Choroid plexus epithelial cell (primary cell): ENCODE data around the gene ARHGAP8.

Experiments
- DNase-seq: peaks from one replicate; pipeline ENCODE4 v3.0.0-alpha.2; 2010; ENCODE audit warnings: low read depth
- H3K4me3 ChIP-seq: 2 replicates; pipeline ENCODE4 v1.5.1; 2011; ENCODE audit warnings: low read depth, mild to moderate bottlenecking, control low read depth, low read length, moderate library complexity
- TF ChIP-seq, protein P1 (sequence below): conservative IDR thresholded peaks from 2 replicates; pipeline ENCODE4 v1.5.1; 2011; ENCODE audit warnings: low read depth, mild to moderate bottlenecking, control low read depth, inconsistent platforms, low read length, moderate library complexity

Gene ARHGAP8

DNA sequence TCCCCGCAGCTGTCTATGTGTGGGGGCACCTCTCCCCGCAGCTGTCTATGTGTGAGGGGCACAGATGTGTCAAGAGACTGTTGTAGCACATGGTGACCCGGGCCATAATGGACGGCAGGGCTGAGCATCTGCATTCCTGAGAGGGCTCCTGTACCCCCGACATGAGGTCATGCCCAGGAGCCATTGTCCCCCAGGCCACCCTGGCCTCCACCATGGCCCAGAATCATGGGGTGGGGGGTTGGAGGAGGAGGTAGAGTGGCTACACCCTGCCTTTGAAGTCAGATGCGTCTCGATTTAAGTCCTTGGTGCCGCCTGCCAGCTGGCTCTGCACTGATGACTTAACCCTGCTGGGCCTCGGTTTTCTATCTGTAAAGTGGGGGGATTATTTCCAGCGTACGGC is 49.1 kb downstream of the ARHGAP8 start:
- H3K4me3 ChIP-seq, result no peak overlapping the region

DNA sequence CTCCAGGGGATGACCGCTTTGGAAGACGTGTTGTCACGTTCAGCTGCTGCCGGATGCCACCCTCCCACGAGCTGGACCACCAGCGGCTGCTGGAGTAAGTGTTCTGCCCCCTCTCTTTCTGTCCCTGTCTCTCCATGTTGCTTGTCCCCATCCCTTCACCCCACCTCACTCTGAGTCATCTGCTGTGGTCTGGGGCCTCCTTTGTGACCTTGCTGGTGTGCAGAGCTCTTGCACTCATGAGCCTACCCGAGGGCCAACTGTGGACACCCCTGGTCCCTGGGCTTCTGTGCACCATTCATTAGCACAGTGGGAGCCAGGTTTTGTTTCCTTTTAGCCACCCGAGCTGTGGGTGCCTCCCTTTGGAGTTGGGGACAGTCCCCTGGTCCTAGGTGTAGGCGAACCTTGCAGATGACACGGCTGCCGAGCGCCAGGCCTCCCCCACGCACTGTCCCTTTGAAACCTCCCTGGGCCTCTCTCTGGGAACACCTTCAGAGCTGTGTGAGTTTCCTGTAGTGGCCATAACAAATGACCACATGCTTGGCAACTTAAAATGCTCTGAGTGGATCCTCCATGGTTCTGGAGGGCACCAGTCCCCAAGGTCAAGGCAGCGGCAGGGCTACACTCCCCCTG is 49.8 kb downstream of the ARHGAP8 start:
- TF ChIP-seq, protein P1, sequence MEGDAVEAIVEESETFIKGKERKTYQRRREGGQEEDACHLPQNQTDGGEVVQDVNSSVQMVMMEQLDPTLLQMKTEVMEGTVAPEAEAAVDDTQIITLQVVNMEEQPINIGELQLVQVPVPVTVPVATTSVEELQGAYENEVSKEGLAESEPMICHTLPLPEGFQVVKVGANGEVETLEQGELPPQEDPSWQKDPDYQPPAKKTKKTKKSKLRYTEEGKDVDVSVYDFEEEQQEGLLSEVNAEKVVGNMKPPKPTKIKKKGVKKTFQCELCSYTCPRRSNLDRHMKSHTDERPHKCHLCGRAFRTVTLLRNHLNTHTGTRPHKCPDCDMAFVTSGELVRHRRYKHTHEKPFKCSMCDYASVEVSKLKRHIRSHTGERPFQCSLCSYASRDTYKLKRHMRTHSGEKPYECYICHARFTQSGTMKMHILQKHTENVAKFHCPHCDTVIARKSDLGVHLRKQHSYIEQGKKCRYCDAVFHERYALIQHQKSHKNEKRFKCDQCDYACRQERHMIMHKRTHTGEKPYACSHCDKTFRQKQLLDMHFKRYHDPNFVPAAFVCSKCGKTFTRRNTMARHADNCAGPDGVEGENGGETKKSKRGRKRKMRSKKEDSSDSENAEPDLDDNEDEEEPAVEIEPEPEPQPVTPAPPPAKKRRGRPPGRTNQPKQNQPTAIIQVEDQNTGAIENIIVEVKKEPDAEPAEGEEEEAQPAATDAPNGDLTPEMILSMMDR, result no peak
- H3K4me3 ChIP-seq, result no peak overlapping the region
- no peak for DNase-seq

More for the DNA sequence above, 49.1 kb downstream of the ARHGAP8 start:
- DNase-seq, result no peak
- TF ChIP-seq, protein P1, result no peak

DNA sequence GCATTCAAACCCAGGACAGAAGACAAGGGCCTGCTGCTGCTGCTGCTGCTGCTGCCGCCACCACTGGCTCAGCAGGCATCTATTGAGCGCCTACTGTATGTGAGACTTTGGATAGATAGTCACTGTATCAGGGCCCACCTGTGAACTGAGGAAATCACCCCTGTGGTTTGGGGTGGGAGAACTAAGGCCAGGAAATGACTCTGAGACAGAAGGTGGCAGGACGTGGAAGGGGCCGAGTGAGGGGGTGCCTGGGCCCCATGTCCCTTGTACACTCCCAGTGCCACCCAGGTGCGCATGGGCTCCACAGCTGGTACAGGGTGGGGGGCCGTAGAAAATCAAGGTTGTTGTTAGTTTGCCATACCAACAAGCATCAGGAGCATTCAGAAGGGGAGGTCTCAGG is 50.6 kb downstream of the ARHGAP8 start:
- H3K4me3 ChIP-seq, result no peak overlapping the region
- no peak for DNase-seq
- TF ChIP-seq, protein P1, result no peak

DNA sequence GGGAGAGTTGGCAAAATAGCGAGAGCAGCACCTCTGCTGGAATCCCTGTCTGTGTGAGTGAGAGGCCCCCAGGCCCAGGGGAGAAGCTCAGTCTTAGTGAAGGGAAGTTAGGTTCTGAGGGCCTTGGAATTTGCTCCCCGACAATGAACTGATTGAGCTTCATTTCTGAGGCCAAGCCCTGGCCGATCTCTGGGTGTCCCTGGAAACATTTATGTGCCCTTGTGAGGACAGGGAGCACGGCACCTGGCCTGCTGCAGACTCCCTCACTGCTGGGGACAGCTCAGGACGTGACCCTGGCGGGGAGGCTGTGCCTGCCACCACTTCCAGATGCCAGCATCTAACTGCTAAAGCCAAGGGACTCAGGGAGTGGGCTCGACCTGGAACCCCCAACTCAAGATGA is 52.0 kb downstream of the ARHGAP8 start:
- TF ChIP-seq, protein P1, result no peak
- no peak for DNase-seq
- H3K4me3 ChIP-seq, result no peak overlapping the region

DNA sequence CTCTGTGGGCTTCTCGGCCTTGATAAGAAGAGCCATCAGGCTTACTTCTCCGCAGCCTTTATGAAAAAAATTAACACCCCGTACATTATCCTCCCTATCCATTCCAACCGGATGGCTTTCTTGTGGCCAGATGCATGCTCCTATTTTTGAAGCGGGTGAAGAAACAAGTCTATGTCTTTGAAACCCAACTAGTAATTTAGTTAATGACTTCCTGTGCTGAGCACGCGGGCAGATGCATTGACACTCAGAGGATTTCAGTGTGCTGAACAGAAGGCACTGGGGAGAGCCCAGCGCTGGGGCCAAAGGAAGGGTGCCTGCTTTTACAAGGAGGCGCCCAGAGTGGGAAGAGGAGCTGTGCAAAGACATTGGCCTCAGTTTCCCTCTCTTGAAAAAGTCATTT is 53.3 kb downstream of the ARHGAP8 start:
- H3K4me3 ChIP-seq, result no peak overlapping the region
- DNase-seq, result no peak
- TF ChIP-seq, protein P1, result no peak

DNA sequence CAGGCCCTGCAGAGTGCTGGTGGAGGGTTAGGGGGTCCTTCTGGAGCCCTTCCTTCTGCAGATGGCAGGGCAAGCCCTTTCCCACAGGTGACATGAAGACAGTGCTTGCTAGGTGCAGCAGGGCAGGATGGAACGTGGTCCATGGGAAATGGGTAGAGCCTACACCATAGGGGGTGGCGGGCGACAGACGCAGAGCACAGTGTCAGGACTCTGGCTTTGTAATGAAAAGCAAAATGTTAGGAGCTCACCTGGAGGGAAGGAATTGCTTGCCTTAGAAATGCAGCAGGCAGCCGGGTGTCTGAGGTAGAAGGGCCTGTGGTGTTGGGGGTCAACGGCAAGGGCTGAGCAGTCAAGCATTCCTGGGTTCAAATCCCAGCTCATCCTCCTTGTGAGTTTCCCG is 54.9 kb downstream of the ARHGAP8 start:
- DNase-seq, result no peak
- no peak overlapping the region for H3K4me3 ChIP-seq
- TF ChIP-seq, protein P1, result no peak
